ENCODE data around the gene FAM222A. TPM values are rescaled to one million over a fixed set of nuclear protein-coding genes. Genes with fewer than 3 reads are reported as not detected.

Gene FAM222A
- total RNA-seq, 1 experiment from 2014 or later = 3.7 TPM

GRCh38 chr12:109741970-109742703, 28.5 kb downstream of the FAM222A start:
- ChIA-PET CTCF (no interaction called here), RAD21 (ENCODE audit: low non-redundant PET in 1 of 2, low total read pairs in 2 of 2, uncharacterized antibody in 2 of 2, unreplicated experiment in 2 of 2) (no interaction called here), POLR2A (no interaction called here)
- Histone ChIP-seq H3K4me3 (replicated peaks in 1 of 2; ENCODE audit: low read depth in 1 of 2, low read length in 2 of 2) (no peak overlapping the region), H3K36me3 (ENCODE audit: control insufficient read depth in 1 of 2, insufficient read depth in 2 of 2, low read length in 2 of 2) (no peaks in the 10 kb centered on the region), H3K79me2 (ENCODE audit: insufficient read depth, low read length) (no peaks in the 10 kb centered on the region), H3K9ac (ENCODE audit: low read length) (no peak overlapping the region), H3K4me2 (ENCODE audit: low read length) (no peak overlapping the region), H4K20me1 (ENCODE audit: insufficient read depth) (no peaks in the 10 kb centered on the region), H3K9me3 (ENCODE audit: control insufficient read depth in 1 of 2, insufficient read depth in 1 of 2, low read depth in 1 of 2, low read length in 2 of 2) (no peaks in the 10 kb centered on the region), H3K27ac (ENCODE audit: low read depth, low read length) (no peak overlapping the region), H3K9me2 (ENCODE audit: insufficient read depth) (no peaks in the 10 kb centered on the region), H3K27me3 (ENCODE audit: insufficient read depth, low read length) (no peaks in the 10 kb centered on the region), H2AFZ (ENCODE audit: low read depth, low read length, poor library complexity, severe bottlenecking) (no peak overlapping the region), H3K4me1 (ENCODE audit: control insufficient read depth in 1 of 2, insufficient read depth in 2 of 2, low read length in 2 of 2) (no peaks in the 10 kb centered on the region)
- no peak for TF ChIP-seq MAX (IDR thresholded peaks at IDR 0.05)
- no peak for TF ChIP-seq SIN3A (IDR thresholded peaks at IDR 0.05; ENCODE audit: low read depth)
- no peak for TF ChIP-seq YY1 (IDR thresholded peaks at IDR 0.05; ENCODE audit: extremely low read depth, insufficient replicate concordance, low read depth, low read length)
- TF ChIP-seq POLR2AphosphoS5 (IDR thresholded peaks at IDR 0.05; ENCODE audit: low read depth, low read length) = no peak
- no peak for TF ChIP-seq CBX3 (IDR thresholded peaks at IDR 0.05; ENCODE audit: low read depth)
- no peak for TF ChIP-seq RAD21 (IDR thresholded peaks at IDR 0.05; ENCODE audit: low read depth)
- no peak for TF ChIP-seq REST (IDR thresholded peaks at IDR 0.05; ENCODE audit: low read depth)
- TF ChIP-seq SRF (IDR thresholded peaks at IDR 0.05; ENCODE audit: low read depth) = no peak
- no peak for TF ChIP-seq SP1 (IDR thresholded peaks at IDR 0.05; ENCODE audit: low read depth)
- TF ChIP-seq CTCF (IDR thresholded peaks at IDR 0.05 in 2 of 3, conservative IDR thresholded peaks at IDR 0.05 in 1 of 3; ENCODE audit: borderline replicate concordance in 1 of 3, insufficient read depth in 1 of 3, low read depth in 2 of 3, low read length in 2 of 3) = no peak
- no peak for TF ChIP-seq POLR2A (IDR thresholded peaks at IDR 0.05; ENCODE audit: borderline replicate concordance, extremely low read depth, insufficient read depth, insufficient read length)
- TF ChIP-seq CEBPB (IDR thresholded peaks at IDR 0.05; ENCODE audit: low read depth) = no peak
- TF ChIP-seq EZH2phosphoT487 (IDR thresholded peaks at IDR 0.05; ENCODE audit: borderline replicate concordance) = no peak
- TF ChIP-seq ELF1 (IDR thresholded peaks at IDR 0.05; ENCODE audit: borderline replicate concordance, low read depth) = no peak
- no peak for TF ChIP-seq ATF3 (IDR thresholded peaks at IDR 0.05)
- no peak for TF ChIP-seq FOSL1 (IDR thresholded peaks at IDR 0.05; ENCODE audit: low read depth)
- no TSS peak for BruUV-seq (replicated peaks)
- DNase-seq (ENCODE audit: low read depth, low spot score) = no peak
- ATAC-seq = no peak
- intact Hi-C loops (cut with micrococcal nuclease) = no loop called here
